ENCODE results near the gene FAM107A. TPM values are rescaled to one million over a fixed set of nuclear protein-coding genes. Genes with fewer than 3 reads are reported as not detected.

Gene FAM107A
- polyA plus RNA-seq, 1 donor from 2014 or later, result 0.16 TPM

- H3F3A ChIP-seq (ENCODE audit: insufficient read depth, low read length, poor library complexity, severe bottlenecking), result no peaks in the 10 kb centered on the region
- no peaks in the 10 kb centered on the region for H4K20me1 ChIP-seq (ENCODE audit: insufficient read depth)
- H2AFZ ChIP-seq (ENCODE audit: low read depth, low read length), result no peak overlapping the region
- no peaks in the 10 kb centered on the region for H3K9me2 ChIP-seq (ENCODE audit: insufficient read depth, low read length)
- TF ChIP-seq TAF1 (IDR thresholded peaks at IDR 0.05; ENCODE audit: low read depth) (no peak), RAD21 (conservative IDR thresholded peaks at IDR 0.05) (no peak), SMC3 (conservative IDR thresholded peaks at IDR 0.05; ENCODE audit: poor library complexity) (no peak), EP300 (conservative IDR thresholded peaks at IDR 0.05; ENCODE audit: poor library complexity, severe bottlenecking) (no peak), EZH2 (IDR thresholded peaks at IDR 0.05; ENCODE audit: borderline replicate concordance, insufficient read depth, low read length, poor library complexity, severe bottlenecking) (no peak), MXI1 (conservative IDR thresholded peaks at IDR 0.05; ENCODE audit: poor library complexity, severe bottlenecking) (no peak), POLR2AphosphoS5 (IDR thresholded peaks at IDR 0.05) (no peak)
- TF ChIP-seq, protein P1, sequence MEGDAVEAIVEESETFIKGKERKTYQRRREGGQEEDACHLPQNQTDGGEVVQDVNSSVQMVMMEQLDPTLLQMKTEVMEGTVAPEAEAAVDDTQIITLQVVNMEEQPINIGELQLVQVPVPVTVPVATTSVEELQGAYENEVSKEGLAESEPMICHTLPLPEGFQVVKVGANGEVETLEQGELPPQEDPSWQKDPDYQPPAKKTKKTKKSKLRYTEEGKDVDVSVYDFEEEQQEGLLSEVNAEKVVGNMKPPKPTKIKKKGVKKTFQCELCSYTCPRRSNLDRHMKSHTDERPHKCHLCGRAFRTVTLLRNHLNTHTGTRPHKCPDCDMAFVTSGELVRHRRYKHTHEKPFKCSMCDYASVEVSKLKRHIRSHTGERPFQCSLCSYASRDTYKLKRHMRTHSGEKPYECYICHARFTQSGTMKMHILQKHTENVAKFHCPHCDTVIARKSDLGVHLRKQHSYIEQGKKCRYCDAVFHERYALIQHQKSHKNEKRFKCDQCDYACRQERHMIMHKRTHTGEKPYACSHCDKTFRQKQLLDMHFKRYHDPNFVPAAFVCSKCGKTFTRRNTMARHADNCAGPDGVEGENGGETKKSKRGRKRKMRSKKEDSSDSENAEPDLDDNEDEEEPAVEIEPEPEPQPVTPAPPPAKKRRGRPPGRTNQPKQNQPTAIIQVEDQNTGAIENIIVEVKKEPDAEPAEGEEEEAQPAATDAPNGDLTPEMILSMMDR (IDR thresholded peaks at IDR 0.05; ENCODE audit: poor library complexity, severe bottlenecking), result no peak
- TF ChIP-seq, protein P2, sequence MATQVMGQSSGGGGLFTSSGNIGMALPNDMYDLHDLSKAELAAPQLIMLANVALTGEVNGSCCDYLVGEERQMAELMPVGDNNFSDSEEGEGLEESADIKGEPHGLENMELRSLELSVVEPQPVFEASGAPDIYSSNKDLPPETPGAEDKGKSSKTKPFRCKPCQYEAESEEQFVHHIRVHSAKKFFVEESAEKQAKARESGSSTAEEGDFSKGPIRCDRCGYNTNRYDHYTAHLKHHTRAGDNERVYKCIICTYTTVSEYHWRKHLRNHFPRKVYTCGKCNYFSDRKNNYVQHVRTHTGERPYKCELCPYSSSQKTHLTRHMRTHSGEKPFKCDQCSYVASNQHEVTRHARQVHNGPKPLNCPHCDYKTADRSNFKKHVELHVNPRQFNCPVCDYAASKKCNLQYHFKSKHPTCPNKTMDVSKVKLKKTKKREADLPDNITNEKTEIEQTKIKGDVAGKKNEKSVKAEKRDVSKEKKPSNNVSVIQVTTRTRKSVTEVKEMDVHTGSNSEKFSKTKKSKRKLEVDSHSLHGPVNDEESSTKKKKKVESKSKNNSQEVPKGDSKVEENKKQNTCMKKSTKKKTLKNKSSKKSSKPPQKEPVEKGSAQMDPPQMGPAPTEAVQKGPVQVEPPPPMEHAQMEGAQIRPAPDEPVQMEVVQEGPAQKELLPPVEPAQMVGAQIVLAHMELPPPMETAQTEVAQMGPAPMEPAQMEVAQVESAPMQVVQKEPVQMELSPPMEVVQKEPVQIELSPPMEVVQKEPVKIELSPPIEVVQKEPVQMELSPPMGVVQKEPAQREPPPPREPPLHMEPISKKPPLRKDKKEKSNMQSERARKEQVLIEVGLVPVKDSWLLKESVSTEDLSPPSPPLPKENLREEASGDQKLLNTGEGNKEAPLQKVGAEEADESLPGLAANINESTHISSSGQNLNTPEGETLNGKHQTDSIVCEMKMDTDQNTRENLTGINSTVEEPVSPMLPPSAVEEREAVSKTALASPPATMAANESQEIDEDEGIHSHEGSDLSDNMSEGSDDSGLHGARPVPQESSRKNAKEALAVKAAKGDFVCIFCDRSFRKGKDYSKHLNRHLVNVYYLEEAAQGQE (IDR thresholded peaks at IDR 0.05; ENCODE audit: borderline replicate concordance), result no peak
- no peak overlapping the region for H3K27ac ChIP-seq (ENCODE audit: low read length)
- no peak overlapping the region for H3K9ac ChIP-seq (ENCODE audit: low read length)
- no peak overlapping the region for H3K4me3 ChIP-seq (ENCODE audit: low read length)
- no peaks in the 10 kb centered on the region for H3K9me3 ChIP-seq (ENCODE audit: low read length)
- H3K4me2 ChIP-seq (ENCODE audit: low read length), result no peak overlapping the region
- H3K36me3 ChIP-seq (ENCODE audit: insufficient read depth, low read length), result no peaks in the 10 kb centered on the region
- no peaks in the 10 kb centered on the region for H3K27me3 ChIP-seq (ENCODE audit: insufficient read depth, low read depth, low read length)
- no peaks in the 10 kb centered on the region for H3K79me2 ChIP-seq (replicated peaks; ENCODE audit: insufficient read depth, low read length)
Measured at GRCh38 chr3:58530354-58530865, 46.8 kb downstream of the FAM107A start.

- Histone ChIP-seq H2AFZ (ENCODE audit: low read depth, low read length) (no peak overlapping the region), H3K27ac (ENCODE audit: low read length) (no peak overlapping the region)
Measured at GRCh38 chr3:58529516-58530353, 47.5 kb downstream of the FAM107A start.

More at GRCh38 chr3:58529516-58530353, 47.5 kb downstream of the FAM107A start:
- Histone ChIP-seq H3K79me2 (replicated peaks; ENCODE audit: insufficient read depth, low read length) (no peaks in the 10 kb centered on the region), H3K27me3 (ENCODE audit: insufficient read depth, low read depth, low read length) (no peaks in the 10 kb centered on the region), H3K4me3 (ENCODE audit: low read length) (no peak overlapping the region), H3F3A (ENCODE audit: insufficient read depth, low read length, poor library complexity, severe bottlenecking) (no peaks in the 10 kb centered on the region), H4K20me1 (ENCODE audit: insufficient read depth) (no peaks in the 10 kb centered on the region), H3K9ac (ENCODE audit: low read length) (no peak overlapping the region), H3K9me2 (ENCODE audit: insufficient read depth, low read length) (no peaks in the 10 kb centered on the region), H3K4me2 (ENCODE audit: low read length) (no peak overlapping the region), H3K36me3 (ENCODE audit: insufficient read depth, low read length) (no peaks in the 10 kb centered on the region), H3K9me3 (ENCODE audit: low read length) (no peaks in the 10 kb centered on the region)
- TF ChIP-seq RAD21 (conservative IDR thresholded peaks at IDR 0.05) (peak; percentile 50), SMC3 (conservative IDR thresholded peaks at IDR 0.05; ENCODE audit: poor library complexity) (no peak), EZH2 (IDR thresholded peaks at IDR 0.05; ENCODE audit: borderline replicate concordance, insufficient read depth, low read length, poor library complexity, severe bottlenecking) (no peak)
- TF ChIP-seq, protein P1 (IDR thresholded peaks at IDR 0.05; ENCODE audit: poor library complexity, severe bottlenecking), result peak; percentile 48

All from neural cell (in vitro differentiated cells).